HepG2 (cell line): ENCODE data around the gene DQX1. TPM values are rescaled to one million over a fixed set of nuclear protein-coding genes. Genes with fewer than 3 reads are reported as not detected.

Experiments used
- CCAR2 ChIP-seq: fragments of 200-400 bp; formaldehyde crosslinking; optimal IDR thresholded peaks from 2 replicates; pipeline ENCODE3; 2018; ENCODE audit warnings: low read depth, mild to moderate bottlenecking, low read length, moderate library complexity
- ETV5 ChIP-seq: IDR thresholded peaks from 2 replicates; pipeline ENCODE4 v1.6.1; 2018; ENCODE audit warnings: missing biosample characterization, missing genetic modification reagents, inconsistent platforms, borderline replicate concordance
- FOXK2 ChIP-seq: fragments of 450-650 bp; IDR thresholded peaks from 2 replicates; pipeline ENCODE4 v1.6.1; 2016
- NFE2L2 ChIP-seq: fragments of 150-350 bp; IDR thresholded peaks from 2 replicates; pipeline ENCODE4 v1.6.1; 2014; ENCODE audit warnings: low read length
- SMARCC2 ChIP-seq: fragments of 450-650 bp; IDR thresholded peaks from 2 replicates; pipeline ENCODE4 v1.6.1; 2017; ENCODE audit warnings: antibody characterized with exemption, mild to moderate bottlenecking
- SP1 ChIP-seq, 2 experiments: fragments of 450-650 bp in 1 of 2; sonication (generic) in 1 of 2; formaldehyde crosslinking in 1 of 2; IDR thresholded peaks; 2 replicates each; pipeline versions ENCODE4 v1.4.0 to v1.6.1; 2016 to 2020; ENCODE audit warnings: missing genetic modification reagents in 1 of 2
- SP4 ChIP-seq: sonication (generic); formaldehyde crosslinking; IDR thresholded peaks from 2 replicates; pipeline ENCODE4 v1.8.1; 2023; ENCODE audit warnings: mild to moderate bottlenecking, missing genetic modification reagents
- TCF12 ChIP-seq, 2 experiments: fragments of 450-650 bp in 1 of 2; sonication (generic) in 1 of 2; formaldehyde crosslinking in 1 of 2; IDR thresholded peaks; 2 replicates each; pipeline versions ENCODE4 v1.6.1 to v1.8.0; 2017 to 2022; ENCODE audit warnings: antibody characterized with exemption in 1 of 2, mild to moderate bottlenecking in 1 of 2, missing genetic modification reagents in 1 of 2, moderate library complexity in 1 of 2
- TMF1 ChIP-seq: sonication (generic); formaldehyde crosslinking; IDR thresholded peaks from 2 replicates; pipeline ENCODE4 v1.8.1; 2022; ENCODE audit warnings: low read depth, missing genetic modification reagents
- polyA plus RNA-seq, 8 experiments: library from polyadenylated mRNA; depleted of rRNA in 3 of 8; stranded (reverse) in 7 of 8; unstranded in 1 of 8; fragments of >200 nt; fragmentation: Illumina TruSeq in 4 of 8; extraction: Trizol in 4 of 8; gene quantifications; 2 replicates each; pipeline versions ENCODE4 v1.2.1 to v1.2.3, GENCODE V29; 2011 to 2016; ENCODE audit warnings: low read depth in 4 of 8, missing spikeins in 1 of 8, mixed read lengths in 1 of 8; ENCODE audit not compliant: insufficient read depth in 1 of 8
- total RNA-seq, 5 experiments: library from RNA; depleted of rRNA; stranded (reverse); fragments of >200 nt; fragmentation: Illumina TruSeq; extraction: Trizol; gene quantifications; 2 replicates each; pipeline ENCODE4 v1.2.3, GENCODE V29; 2016; ENCODE audit warnings: low read depth in 1 of 5
- TF ChIP-seq, protein P1 (sequence below): sonication (generic); formaldehyde crosslinking; IDR thresholded peaks from 2 replicates; pipeline ENCODE4 v1.4.0; 2020; ENCODE audit warnings: missing genetic modification reagents, borderline replicate concordance
- TF ChIP-seq, protein P2 (sequence below): sonication (generic); formaldehyde crosslinking; IDR thresholded peaks from 2 replicates; pipeline ENCODE4 v1.8.1; 2023; ENCODE audit warnings: missing genetic modification reagents, mild to moderate bottlenecking, borderline replicate concordance
- TF ChIP-seq, protein P3 (sequence below): IDR thresholded peaks from 2 replicates; pipeline ENCODE4 v1.6.1; 2012; ENCODE audit warnings: low read depth, low read length, improper control_type of control experiment
- TF ChIP-seq, protein P4 (sequence below): sonication (generic); formaldehyde crosslinking; IDR thresholded peaks from 2 replicates; pipeline ENCODE4 v1.5.1; 2020; ENCODE audit warnings: mild to moderate bottlenecking, missing genetic modification reagents, borderline replicate concordance
- TF ChIP-seq, protein P5 (sequence below): sonication (generic); formaldehyde crosslinking; conservative IDR thresholded peaks from 2 replicates; pipeline ENCODE4 v1.8.0; 2022; ENCODE audit warnings: low read depth, missing genetic modification reagents
- TF ChIP-seq, protein P6 (sequence below): sonication (generic); formaldehyde crosslinking; IDR thresholded peaks from 2 replicates; pipeline ENCODE4 v1.4.0; 2020; ENCODE audit warnings: missing genetic modification reagents

The DQX1 gene
- total and polyA plus RNA-seq, 2 of the 13 experiments (the other 11 are each of a cell fraction or from before 2014, with no cell fraction given), result 27.6 to 89.8 TPM

DNA sequence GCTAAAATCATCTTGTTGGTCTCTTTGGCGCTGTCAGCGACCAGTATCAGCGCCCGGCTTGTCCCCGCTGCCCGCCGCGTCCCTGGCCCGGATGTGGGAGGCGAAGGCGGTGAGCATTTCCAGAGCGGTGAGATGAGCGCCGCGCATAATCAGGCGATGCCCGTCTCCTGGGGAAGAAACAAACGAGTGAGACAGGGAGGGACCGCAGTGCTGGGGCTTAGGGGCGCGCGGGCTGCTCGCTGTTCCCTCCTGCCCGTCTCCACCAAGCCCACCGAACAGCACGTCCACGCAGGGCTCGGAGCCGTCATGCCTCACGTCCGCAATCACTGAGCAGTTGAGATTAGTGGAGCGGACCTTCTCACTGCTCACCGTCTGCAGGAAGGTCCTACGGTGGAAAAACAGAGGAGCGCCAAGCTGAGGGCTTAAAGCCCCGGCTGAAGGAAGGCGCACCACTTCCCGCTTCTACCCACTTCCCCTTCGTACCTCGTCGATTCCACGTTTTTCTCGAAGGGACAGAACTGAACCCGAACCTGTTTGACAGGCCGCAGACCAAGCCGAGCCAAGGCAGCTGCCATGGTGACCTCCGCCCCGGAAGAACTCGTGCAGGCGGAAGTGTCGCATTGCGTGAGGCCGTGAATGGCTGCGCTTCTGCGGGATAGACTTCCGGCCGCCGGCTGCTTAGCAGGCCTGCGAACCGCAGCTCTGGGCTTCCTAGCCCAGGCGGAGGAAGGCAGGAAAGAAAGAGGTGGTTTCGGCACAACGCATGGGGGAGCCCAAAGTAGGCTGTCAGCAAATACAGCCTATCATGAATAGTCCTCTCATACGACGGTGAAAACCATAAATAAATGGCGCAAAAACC lies 53.7 kb downstream of the DQX1 start, which contains the start of gene MRPL53 (continued):
- TF ChIP-seq, protein P1, sequence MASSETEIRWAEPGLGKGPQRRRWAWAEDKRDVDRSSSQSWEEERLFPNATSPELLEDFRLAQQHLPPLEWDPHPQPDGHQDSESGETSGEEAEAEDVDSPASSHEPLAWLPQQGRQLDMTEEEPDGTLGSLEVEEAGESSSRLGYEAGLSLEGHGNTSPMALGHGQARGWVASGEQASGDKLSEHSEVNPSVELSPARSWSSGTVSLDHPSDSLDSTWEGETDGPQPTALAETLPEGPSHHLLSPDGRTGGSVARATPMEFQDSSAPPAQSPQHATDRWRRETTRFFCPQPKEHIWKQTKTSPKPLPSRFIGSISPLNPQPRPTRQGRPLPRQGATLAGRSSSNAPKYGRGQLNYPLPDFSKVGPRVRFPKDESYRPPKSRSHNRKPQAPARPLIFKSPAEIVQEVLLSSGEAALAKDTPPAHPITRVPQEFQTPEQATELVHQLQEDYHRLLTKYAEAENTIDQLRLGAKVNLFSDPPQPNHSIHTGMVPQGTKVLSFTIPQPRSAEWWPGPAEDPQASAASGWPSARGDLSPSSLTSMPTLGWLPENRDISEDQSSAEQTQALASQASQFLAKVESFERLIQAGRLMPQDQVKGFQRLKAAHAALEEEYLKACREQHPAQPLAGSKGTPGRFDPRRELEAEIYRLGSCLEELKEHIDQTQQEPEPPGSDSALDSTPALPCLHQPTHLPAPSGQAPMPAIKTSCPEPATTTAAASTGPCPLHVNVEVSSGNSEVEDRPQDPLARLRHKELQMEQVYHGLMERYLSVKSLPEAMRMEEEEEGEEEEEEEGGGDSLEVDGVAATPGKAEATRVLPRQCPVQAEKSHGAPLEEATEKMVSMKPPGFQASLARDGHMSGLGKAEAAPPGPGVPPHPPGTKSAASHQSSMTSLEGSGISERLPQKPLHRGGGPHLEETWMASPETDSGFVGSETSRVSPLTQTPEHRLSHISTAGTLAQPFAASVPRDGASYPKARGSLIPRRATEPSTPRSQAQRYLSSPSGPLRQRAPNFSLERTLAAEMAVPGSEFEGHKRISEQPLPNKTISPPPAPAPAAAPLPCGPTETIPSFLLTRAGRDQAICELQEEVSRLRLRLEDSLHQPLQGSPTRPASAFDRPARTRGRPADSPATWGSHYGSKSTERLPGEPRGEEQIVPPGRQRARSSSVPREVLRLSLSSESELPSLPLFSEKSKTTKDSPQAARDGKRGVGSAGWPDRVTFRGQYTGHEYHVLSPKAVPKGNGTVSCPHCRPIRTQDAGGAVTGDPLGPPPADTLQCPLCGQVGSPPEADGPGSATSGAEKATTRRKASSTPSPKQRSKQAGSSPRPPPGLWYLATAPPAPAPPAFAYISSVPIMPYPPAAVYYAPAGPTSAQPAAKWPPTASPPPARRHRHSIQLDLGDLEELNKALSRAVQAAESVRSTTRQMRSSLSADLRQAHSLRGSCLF (CRISPR knock-in tag), result peak; percentile 39; the same call in 1 of the 2 replicates
- TF ChIP-seq, protein P2, sequence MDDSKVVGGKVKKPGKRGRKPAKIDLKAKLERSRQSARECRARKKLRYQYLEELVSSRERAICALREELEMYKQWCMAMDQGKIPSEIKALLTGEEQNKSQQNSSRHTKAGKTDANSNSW, result peak; percentile 91; the same call in 1 of the 2 replicates
- TF ChIP-seq SP1 (IDR thresholded peaks at IDR 0.05) (no peak), SP1 (CRISPR knock-in tag; IDR thresholded peaks at IDR 0.05) (peak; percentile 85), SMARCC2 (no peak), TMF1 (CRISPR knock-in tag) (peak; percentile 97), CCAR2 (no peak), FOXK2 (no peak), TCF12 (IDR thresholded peaks at IDR 0.05) (no peak), TCF12 (CRISPR knock-in tag; IDR thresholded peaks at IDR 0.05) (peak; percentile 88; the same call in 1 of the 2 replicates), NFE2L2 (no peak), ETV5 (CRISPR knock-in tag) (peak; percentile 98), SP4 (CRISPR knock-in tag) (peak; percentile 74; the same call in 1 of the 2 replicates)
- TF ChIP-seq, protein P3, sequence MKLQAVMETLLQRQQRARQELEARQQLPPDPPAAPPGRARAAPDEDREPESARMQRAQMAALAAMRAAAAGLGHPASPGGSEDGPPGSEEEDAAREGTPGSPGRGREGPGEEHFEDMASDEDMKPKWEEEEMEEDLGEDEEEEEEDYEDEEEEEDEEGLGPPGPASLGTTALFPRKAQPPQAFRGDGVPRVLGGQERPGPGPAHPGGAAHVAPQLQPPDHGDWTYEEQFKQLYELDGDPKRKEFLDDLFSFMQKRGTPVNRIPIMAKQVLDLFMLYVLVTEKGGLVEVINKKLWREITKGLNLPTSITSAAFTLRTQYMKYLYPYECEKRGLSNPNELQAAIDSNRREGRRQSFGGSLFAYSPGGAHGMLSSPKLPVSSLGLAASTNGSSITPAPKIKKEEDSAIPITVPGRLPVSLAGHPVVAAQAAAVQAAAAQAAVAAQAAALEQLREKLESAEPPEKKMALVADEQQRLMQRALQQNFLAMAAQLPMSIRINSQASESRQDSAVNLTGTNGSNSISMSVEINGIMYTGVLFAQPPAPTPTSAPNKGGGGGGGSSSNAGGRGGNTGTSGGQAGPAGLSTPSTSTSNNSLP, result no peak
- TF ChIP-seq, protein P4, sequence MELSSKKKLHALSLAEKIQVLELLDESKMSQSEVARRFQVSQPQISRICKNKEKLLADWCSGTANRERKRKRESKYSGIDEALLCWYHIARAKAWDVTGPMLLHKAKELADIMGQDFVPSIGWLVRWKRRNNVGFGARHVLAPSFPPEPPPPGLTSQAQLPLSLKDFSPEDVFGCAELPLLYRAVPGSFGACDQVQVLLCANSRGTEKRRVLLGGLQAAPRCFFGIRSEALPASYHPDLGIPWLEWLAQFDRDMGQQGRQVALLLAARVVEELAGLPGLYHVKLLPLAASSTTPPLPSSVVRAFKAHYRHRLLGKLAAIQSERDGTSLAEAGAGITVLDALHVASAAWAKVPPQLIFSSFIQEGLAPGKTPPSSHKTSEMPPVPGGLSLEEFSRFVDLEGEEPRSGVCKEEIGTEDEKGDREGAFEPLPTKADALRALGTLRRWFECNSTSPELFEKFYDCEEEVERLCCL (CRISPR knock-in tag), result peak; percentile 95
- TF ChIP-seq, protein P5, sequence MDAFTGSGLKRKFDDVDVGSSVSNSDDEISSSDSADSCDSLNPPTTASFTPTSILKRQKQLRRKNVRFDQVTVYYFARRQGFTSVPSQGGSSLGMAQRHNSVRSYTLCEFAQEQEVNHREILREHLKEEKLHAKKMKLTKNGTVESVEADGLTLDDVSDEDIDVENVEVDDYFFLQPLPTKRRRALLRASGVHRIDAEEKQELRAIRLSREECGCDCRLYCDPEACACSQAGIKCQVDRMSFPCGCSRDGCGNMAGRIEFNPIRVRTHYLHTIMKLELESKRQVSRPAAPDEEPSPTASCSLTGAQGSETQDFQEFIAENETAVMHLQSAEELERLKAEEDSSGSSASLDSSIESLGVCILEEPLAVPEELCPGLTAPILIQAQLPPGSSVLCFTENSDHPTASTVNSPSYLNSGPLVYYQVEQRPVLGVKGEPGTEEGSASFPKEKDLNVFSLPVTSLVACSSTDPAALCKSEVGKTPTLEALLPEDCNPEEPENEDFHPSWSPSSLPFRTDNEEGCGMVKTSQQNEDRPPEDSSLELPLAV (CRISPR knock-in tag), result no peak; the same call in 1 of the 2 replicates
- TF ChIP-seq, protein P6, sequence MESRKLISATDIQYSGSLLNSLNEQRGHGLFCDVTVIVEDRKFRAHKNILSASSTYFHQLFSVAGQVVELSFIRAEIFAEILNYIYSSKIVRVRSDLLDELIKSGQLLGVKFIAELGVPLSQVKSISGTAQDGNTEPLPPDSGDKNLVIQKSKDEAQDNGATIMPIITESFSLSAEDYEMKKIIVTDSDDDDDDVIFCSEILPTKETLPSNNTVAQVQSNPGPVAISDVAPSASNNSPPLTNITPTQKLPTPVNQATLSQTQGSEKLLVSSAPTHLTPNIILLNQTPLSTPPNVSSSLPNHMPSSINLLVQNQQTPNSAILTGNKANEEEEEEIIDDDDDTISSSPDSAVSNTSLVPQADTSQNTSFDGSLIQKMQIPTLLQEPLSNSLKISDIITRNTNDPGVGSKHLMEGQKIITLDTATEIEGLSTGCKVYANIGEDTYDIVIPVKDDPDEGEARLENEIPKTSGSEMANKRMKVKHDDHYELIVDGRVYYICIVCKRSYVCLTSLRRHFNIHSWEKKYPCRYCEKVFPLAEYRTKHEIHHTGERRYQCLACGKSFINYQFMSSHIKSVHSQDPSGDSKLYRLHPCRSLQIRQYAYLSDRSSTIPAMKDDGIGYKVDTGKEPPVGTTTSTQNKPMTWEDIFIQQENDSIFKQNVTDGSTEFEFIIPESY (CRISPR knock-in tag), result no peak
